Myocyte (in vitro differentiated cells): ENCODE measurements around the gene SPATA33. TPM values are rescaled to one million over a fixed set of nuclear protein-coding genes. Genes with fewer than 3 reads are reported as not detected.

ENCODE experiments used
- DNase-seq: peaks from one replicate; pipeline ENCODE4 v3.0.0-alpha.2; 2012; ENCODE audit warnings: low read depth
- total RNA-seq: library from RNA; depleted of rRNA; stranded (reverse); fragments of >200 nt; gene quantifications from 2 replicates; pipeline ENCODE4 v1.2.3, GENCODE V29; 2014

Gene SPATA33
- total RNA-seq, 1 donor from 2014 or later: 4.1 TPM

- no peak for DNase-seq
Measured at GRCh38 chr16:89706518-89707260, 49.1 kb downstream of the SPATA33 start.

GRCh38 chr16:89707695-89708094 is 50.1 kb downstream of the SPATA33 start:
- DNase-seq: no peak

- peak; percentile 68 for DNase-seq
Measured at GRCh38 chr16:89708481-89708931, 50.9 kb downstream of the SPATA33 start.

GRCh38 chr16:89709166-89709565 is 51.5 kb downstream of the SPATA33 start:
- DNase-seq: no peak

- no peak for DNase-seq
Measured at GRCh38 chr16:89709716-89710432, 52.2 kb downstream of the SPATA33 start.

GRCh38 chr16:89710709-89711564 is 53.3 kb downstream of the SPATA33 start:
- no peak for DNase-seq

GRCh38 chr16:89711601-89712273 is 54.1 kb downstream of the SPATA33 start:
- no peak for DNase-seq

- DNase-seq: no peak
Measured at GRCh38 chr16:89712274-89712781, 54.7 kb downstream of the SPATA33 start.

GRCh38 chr16:89716493-89716892 is 58.9 kb downstream of the SPATA33 start:
- no peak for DNase-seq

GRCh38 chr16:89716916-89717687 is 59.5 kb downstream of the SPATA33 start:
- DNase-seq: no peak

- no peak for DNase-seq
Measured at GRCh38 chr16:89717688-89718505, 60.3 kb downstream of the SPATA33 start.

Other genes with a start within 250 kb of the SPATA33 start
- 34.2 and 37.1 TPM in 2 replicates for gene ANKRD11, start 167.3 kb upstream of the SPATA33 start, total RNA-seq
- gene SPG7, start 149.4 kb upstream of the SPATA33 start, total RNA-seq: 196 and 234 TPM in 2 replicates
- 4,195 and 7,550 TPM in 2 replicates for gene RPL13, start 97.2 kb upstream of the SPATA33 start, total RNA-seq
- gene CPNE7, start 82.1 kb upstream of the SPATA33 start, total RNA-seq: 8.1 and 10.8 TPM in 2 replicates
- not detected in 2 replicates for gene DPEP1, start 44.2 kb upstream of the SPATA33 start, total RNA-seq
- 60.6 and 74.7 TPM in 2 replicates for gene CHMP1A, start 128 bp upstream of the SPATA33 start, total RNA-seq
- 43.3 and 43.6 TPM in 2 replicates for gene CDK10, start 28.9 kb downstream of the SPATA33 start, total RNA-seq
- gene SPATA2L, start 43.9 kb downstream of the SPATA33 start, total RNA-seq: 15.0 and 15.4 TPM in 2 replicates
- 10.5 and 10.6 TPM in 2 replicates for gene VPS9D1, start 63.1 kb downstream of the SPATA33 start, total RNA-seq
- gene ZNF276, start 63.7 kb downstream of the SPATA33 start, total RNA-seq: 11.3 and 19.8 TPM in 2 replicates
- 3.0 and 4.4 TPM in 2 replicates for gene FANCA, start 158.8 kb downstream of the SPATA33 start, total RNA-seq
- 2.3 and 2.4 TPM in 2 replicates for gene SPIRE2, start 170.6 kb downstream of the SPATA33 start, total RNA-seq
- gene TCF25, start 215.8 kb downstream of the SPATA33 start, total RNA-seq: 169 and 183 TPM in 2 replicates